H9 (cell line): Measurements from ENCODE around the gene CHN2. TPM values are rescaled to one million over a fixed set of nuclear protein-coding genes. Genes with fewer than 3 reads are reported as not detected.

Source experiments
- DNase-seq: peaks from one replicate; pipeline ENCODE4 v3.0.0-alpha.2; 2017
- H2AFZ ChIP-seq: one replicate; pipeline ENCODE4 v1.6.1; 2013; ENCODE audit warnings: mild to moderate bottlenecking, low read length, control low read depth, moderate library complexity
- H2AK5ac ChIP-seq: 2 replicates; pipeline ENCODE4 v1.6.1; 2013; ENCODE audit warnings: low read length, control low read depth, mixed read lengths; ENCODE audit not compliant: insufficient read length
- H2BK120ac ChIP-seq: one replicate; pipeline ENCODE4 v1.6.1; 2013; ENCODE audit warnings: low read depth, mild to moderate bottlenecking, low read length, control low read depth, inconsistent platforms; ENCODE audit not compliant: poor library complexity, severe bottlenecking
- H2BK12ac ChIP-seq: 2 replicates; pipeline ENCODE4 v1.6.1; 2013; ENCODE audit warnings: low read length, control low read depth, mixed read lengths, low read depth; ENCODE audit not compliant: insufficient read length
- H2BK15ac ChIP-seq: 2 replicates; pipeline ENCODE4 v1.6.1; 2013; ENCODE audit warnings: low read depth, low read length, control low read depth
- H2BK20ac ChIP-seq: one replicate; pipeline ENCODE4 v1.6.1; 2013; ENCODE audit warnings: low read depth, mild to moderate bottlenecking, low read length, control low read depth, inconsistent platforms; ENCODE audit not compliant: poor library complexity, severe bottlenecking
- H2BK5ac ChIP-seq: 2 replicates; pipeline ENCODE4 v1.6.1; 2013; ENCODE audit warnings: low read length, control low read depth, mixed read lengths; ENCODE audit not compliant: insufficient read length
- H3K14ac ChIP-seq: 2 replicates; pipeline ENCODE4 v1.6.1; 2013; ENCODE audit warnings: low read length, control low read depth; ENCODE audit not compliant: insufficient read depth
- H3K18ac ChIP-seq: 2 replicates; pipeline ENCODE4 v1.6.1; 2013; ENCODE audit warnings: low read depth, mild to moderate bottlenecking, mixed read lengths, low read length, control low read depth; ENCODE audit not compliant: insufficient read length
- H3K23ac ChIP-seq: 2 replicates; pipeline ENCODE4 v1.6.1; 2013; ENCODE audit warnings: low read length, control low read depth, mixed read lengths, low read depth; ENCODE audit not compliant: insufficient read length
- H3K23me2 ChIP-seq: 2 replicates; pipeline ENCODE4 v1.6.1; 2013; ENCODE audit warnings: low read depth, mild to moderate bottlenecking, mixed read lengths, low read length, control low read depth; ENCODE audit not compliant: insufficient read length, poor library complexity, severe bottlenecking
- H3K27ac ChIP-seq: 2 replicates; pipeline ENCODE4 v1.5.1; 2013; ENCODE audit warnings: low read length, control low read depth, mixed read lengths, low read depth; ENCODE audit not compliant: insufficient read length
- H3K27me3 ChIP-seq: 2 replicates; pipeline ENCODE4 v1.6.1; 2013; ENCODE audit warnings: low read length, control low read depth, inconsistent platforms; ENCODE audit not compliant: insufficient read depth
- H3K4ac ChIP-seq: 2 replicates; pipeline ENCODE4 v1.6.1; 2013; ENCODE audit warnings: low read depth, mild to moderate bottlenecking, control low read depth, inconsistent platforms, low read length, moderate library complexity
- H3K4me1 ChIP-seq: 2 replicates; pipeline ENCODE4 v1.6.1; 2013; ENCODE audit warnings: low read length, control low read depth, inconsistent platforms; ENCODE audit not compliant: insufficient read depth
- H3K4me2 ChIP-seq: 2 replicates; pipeline ENCODE4 v1.6.1; 2013; ENCODE audit warnings: low read length, control low read depth, mixed read lengths; ENCODE audit not compliant: insufficient read length, insufficient read depth
- H3K56ac ChIP-seq: 2 replicates; pipeline ENCODE4 v1.6.1; 2013; ENCODE audit warnings: low read depth, mild to moderate bottlenecking, mixed read lengths, low read length, control low read depth; ENCODE audit not compliant: insufficient read length
- H3K79me1 ChIP-seq: 2 replicates; pipeline ENCODE4 v1.6.1; 2013; ENCODE audit warnings: low read depth, mild to moderate bottlenecking, moderate library complexity, low read length, control low read depth, inconsistent platforms; ENCODE audit not compliant: insufficient read depth, poor library complexity, severe bottlenecking
- H3K79me2 ChIP-seq: 2 replicates; pipeline ENCODE4 v1.6.1; 2013; ENCODE audit warnings: low read length, control low read depth, inconsistent platforms; ENCODE audit not compliant: insufficient read depth
- H3K9ac ChIP-seq: 2 replicates; pipeline ENCODE4 v1.6.1; 2013; ENCODE audit warnings: low read length, control low read depth, mixed read lengths; ENCODE audit not compliant: insufficient read length; ENCODE audit errors: extremely low read depth
- H3K9me3 ChIP-seq: one replicate; pipeline ENCODE4 v1.6.1; 2013; ENCODE audit warnings: low read depth, low read length, inconsistent platforms; ENCODE audit not compliant: control insufficient read depth
- H3T11ph ChIP-seq: one replicate; pipeline ENCODE4 v1.6.1; 2013; ENCODE audit warnings: mild to moderate bottlenecking, low read length, control low read depth, inconsistent platforms
- H4K20me1 ChIP-seq: one replicate; pipeline ENCODE4 v1.6.1; 2013; ENCODE audit not compliant: control insufficient read depth, insufficient read length, insufficient read depth
- H4K5ac ChIP-seq: 2 replicates; pipeline ENCODE4 v1.6.1; 2013; ENCODE audit warnings: low read depth, mild to moderate bottlenecking, mixed read lengths, low read length, control low read depth; ENCODE audit not compliant: insufficient read length
- H4K8ac ChIP-seq: replicated peaks from 2 replicates; pipeline ENCODE4 v1.6.1; 2013; ENCODE audit warnings: low read length, control low read depth, mixed read lengths, low read depth; ENCODE audit not compliant: insufficient read length
- H4K91ac ChIP-seq: 2 replicates; pipeline ENCODE4 v1.6.1; 2013; ENCODE audit warnings: low read depth, mild to moderate bottlenecking, moderate library complexity, mixed read lengths, low read length, control low read depth; ENCODE audit not compliant: insufficient read length
- H3K27ac Mint-ChIP-seq, 3 experiments: 2 replicates in 2 of 3; 3 replicates in 1 of 3; pipeline ENCODE4 v1.8.0; 2020 to 2021; ENCODE audit warnings: mixed read lengths in 3 of 3, mild to moderate bottlenecking in 1 of 3, moderate library complexity in 1 of 3
- H3K27me3 Mint-ChIP-seq: 2 replicates; pipeline ENCODE4 v1.8.0; 2021; ENCODE audit warnings: low read depth, mild to moderate bottlenecking, moderate library complexity, mixed read lengths
- H3K36me3 Mint-ChIP-seq, 3 experiments: 2 replicates in 2 of 3; 3 replicates in 1 of 3; pipeline ENCODE4 v1.8.0; 2020 to 2021; ENCODE audit warnings: low read depth in 3 of 3, mixed read lengths in 3 of 3; ENCODE audit not compliant: insufficient read depth in 1 of 3
- H3K4me1 Mint-ChIP-seq, 2 experiments: 2 replicates each; pipeline ENCODE4 v1.8.0; 2020; ENCODE audit warnings: mixed read lengths in 2 of 2
- H3K4me3 Mint-ChIP-seq, 2 experiments: 2 replicates in 1 of 2; 3 replicates in 1 of 2; pipeline ENCODE4 v1.8.0; 2020 to 2021; ENCODE audit warnings: mild to moderate bottlenecking in 2 of 2, mixed read lengths in 2 of 2, moderate library complexity in 1 of 2
- H3K9me3 Mint-ChIP-seq, 2 experiments: 2 replicates in 1 of 2; 3 replicates in 1 of 2; pipeline ENCODE4 v1.8.0; 2020; ENCODE audit warnings: mild to moderate bottlenecking in 2 of 2, mixed read lengths in 2 of 2, moderate library complexity in 1 of 2
- WGBS: extraction: QIAGEN DNeasy Blood & Tissue Kit; methylation state at CpG from one replicate; pipeline ENCODE4 v1.1.7; 2013; ENCODE audit warnings: missing lambda C conversion rate, low lambda C conversion rate, mixed read lengths; ENCODE audit not compliant: insufficient read length; ENCODE audit errors: extremely low coverage; 5-methylcytosine and 5-hydroxymethylcytosine counted together
- total RNA-seq: library from RNA; stranded (reverse); gene quantifications from 2 replicates; pipeline ENCODE4 v1.2.1, GENCODE V29; 2021
- TF ChIP-seq, protein P1 (sequence below): fragments of 200-600 bp; sonication (generic); conservative IDR thresholded peaks from 3 replicates; pipeline ENCODE4 v1.8.0; 2021; ENCODE audit warnings: antibody characterized with exemption, mild to moderate bottlenecking

CHN2 gene
- total RNA-seq, 1 experiment from 2014 or later, result 3.3 TPM

GRCh38 chr7:29443552-29443951 is 249.0 kb downstream of the CHN2 start:
- Histone ChIP-seq H3K23ac (no peak overlapping the region), H4K20me1 (no peaks in the 10 kb centered on the region), H3K56ac (no peak overlapping the region), H3K18ac (no peak overlapping the region), H3K23me2 (no peaks in the 10 kb centered on the region), H3K9ac (no peak overlapping the region), H4K91ac (no peak overlapping the region), H2BK5ac (no peak overlapping the region), H3K27ac (no peak overlapping the region), H4K8ac (no peak overlapping the region), H2BK120ac (no peak overlapping the region), H3K79me1 (no peaks in the 10 kb centered on the region), H3K4me1 (no peaks in the 10 kb centered on the region; the same call in 1 of the 2 replicates), H2BK15ac (no peak overlapping the region), H3K4me2 (no peak overlapping the region), H3K27me3 (no peaks in the 10 kb centered on the region), H3K14ac (no peak overlapping the region), H3K9me3 (no peaks in the 10 kb centered on the region), H2BK12ac (no peak overlapping the region), H3K4ac (no peak overlapping the region), H2AFZ (no peak overlapping the region), H3K79me2 (no peaks in the 10 kb centered on the region), H3T11ph (no peak overlapping the region), H4K5ac (no peak overlapping the region), H2BK20ac (no peak overlapping the region), H2AK5ac (no peak overlapping the region)
- no peak overlapping the region for H3K4me3 Mint-ChIP-seq
- peaks cover 3% of the 10 kb centered on the region; the same call in 1 of the 2 replicates for H3K27me3 Mint-ChIP-seq
- no peaks in the 10 kb centered on the region for H3K9me3 Mint-ChIP-seq
- no CpG with 5 or more reads among the region's 1 CpG for WGBS
- no peak overlapping the region for H3K27ac Mint-ChIP-seq
- TF ChIP-seq, protein P1, sequence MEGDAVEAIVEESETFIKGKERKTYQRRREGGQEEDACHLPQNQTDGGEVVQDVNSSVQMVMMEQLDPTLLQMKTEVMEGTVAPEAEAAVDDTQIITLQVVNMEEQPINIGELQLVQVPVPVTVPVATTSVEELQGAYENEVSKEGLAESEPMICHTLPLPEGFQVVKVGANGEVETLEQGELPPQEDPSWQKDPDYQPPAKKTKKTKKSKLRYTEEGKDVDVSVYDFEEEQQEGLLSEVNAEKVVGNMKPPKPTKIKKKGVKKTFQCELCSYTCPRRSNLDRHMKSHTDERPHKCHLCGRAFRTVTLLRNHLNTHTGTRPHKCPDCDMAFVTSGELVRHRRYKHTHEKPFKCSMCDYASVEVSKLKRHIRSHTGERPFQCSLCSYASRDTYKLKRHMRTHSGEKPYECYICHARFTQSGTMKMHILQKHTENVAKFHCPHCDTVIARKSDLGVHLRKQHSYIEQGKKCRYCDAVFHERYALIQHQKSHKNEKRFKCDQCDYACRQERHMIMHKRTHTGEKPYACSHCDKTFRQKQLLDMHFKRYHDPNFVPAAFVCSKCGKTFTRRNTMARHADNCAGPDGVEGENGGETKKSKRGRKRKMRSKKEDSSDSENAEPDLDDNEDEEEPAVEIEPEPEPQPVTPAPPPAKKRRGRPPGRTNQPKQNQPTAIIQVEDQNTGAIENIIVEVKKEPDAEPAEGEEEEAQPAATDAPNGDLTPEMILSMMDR, result no peak
- DNase-seq, result no peak
- no peaks in the 10 kb centered on the region for H3K36me3 Mint-ChIP-seq
- H3K4me1 Mint-ChIP-seq, result peaks cover 23 to 26% of the 10 kb centered on the region in 2 experiments
